ENCODE data around the gene DCLK3.

- no peak for TF ChIP-seq POLR2A (IDR thresholded peaks at IDR 0.05; ENCODE audit: low read depth, low read length)
- TF ChIP-seq SPI1 (IDR thresholded peaks at IDR 0.05; ENCODE audit: low read depth, low read length): no peak
- TF ChIP-seq TAF1 (IDR thresholded peaks at IDR 0.05; ENCODE audit: low read depth, low read length): no peak
These were observed 19.8 kb upstream of the DCLK3 start for GRCh38 chr3:36784138-36784635.

All from GM12891 (cell line).